ENCODE measurements around the gene SNX33. TPM values are rescaled to one million over a fixed set of nuclear protein-coding genes. Genes with fewer than 3 reads are reported as not detected.

SNX33 gene
- total and polyA plus RNA-seq, 2 of the 13 experiments (the other 11 are each of a cell fraction or from before 2014, with no cell fraction given) = 11.0 to 11.6 TPM

- TF ChIP-seq HMGXB4 (CRISPR knock-in tag; IDR thresholded peaks at IDR 0.05; ENCODE audit: borderline replicate concordance in 1 of 2, low read depth in 1 of 2) (no peak), RCOR2 (CRISPR knock-in tag; IDR thresholded peaks at IDR 0.05) (no peak), ZNF510 (CRISPR knock-in tag; IDR thresholded peaks at IDR 0.05; ENCODE audit: low read depth) (no peak), DPF2 (CRISPR knock-in tag; IDR thresholded peaks at IDR 0.05; ENCODE audit: borderline replicate concordance, low read depth) (no peak)
Observed at GRCh38 chr15:75672646-75673425, 25.1 kb downstream of the SNX33 start (continued).

GRCh38 chr15:75673426-75674235 is 25.9 kb downstream of the SNX33 start:
- CTCF ChIA-PET (ENCODE audit: low intra/inter-chr PET ratio, low total read pairs) = no interaction called here
- FAIRE-seq = no peak

More at GRCh38 chr15:75673426-75674235, 25.9 kb downstream of the SNX33 start:
- H3K36me3 ChIP-seq (replicated peaks in 1 of 2; ENCODE audit: control insufficient read depth in 1 of 2, insufficient read depth in 2 of 2, low read length in 2 of 2) = no peaks in the 10 kb centered on the region
- peaks cover 54% of the 10 kb centered on the region for H3K4me1 ChIP-seq (ENCODE audit: insufficient read depth, low read length)
- no peak overlapping the region for H3K27ac ChIP-seq (ENCODE audit: extremely low read length, insufficient read depth, low read length)
- no peaks in the 10 kb centered on the region for H4K20me1 ChIP-seq (ENCODE audit: insufficient read depth, low read length)
- ATAC-seq (peak; percentile 57), DNase-seq (ENCODE audit: low spot score) (no peak)
- peak overlapping the region; percentile 67 for H3K4me2 ChIP-seq (ENCODE audit: low read depth, low read length)
- intact Hi-C loops (cut with micrococcal nuclease; ENCODE audit: unreplicated experiment) = no loop called here
- BruUV-seq (replicated peaks) = no TSS peak
- H3K9ac ChIP-seq (ENCODE audit: insufficient read depth, low read depth, low read length) = no peak overlapping the region; the same call in 1 of the 2 replicates
- H2AFZ ChIP-seq (ENCODE audit: low read length) = no peak overlapping the region
- 36% methylated on average over 4 of the region's 10 CpGs for WGBS (ENCODE audit: low lambda C conversion rate)
- peak overlapping the region in 1 of 3 experiments; percentile 46; a peak in 1 of 6 replicates for H3K4me3 ChIP-seq (replicated peaks in 1 of 3; ENCODE audit: insufficient read depth in 1 of 3, low read depth in 2 of 3, low read length in 3 of 3)
- in situ Hi-C loops (cut with HindIII; ENCODE audit: extremely low pct_ligation_motif_present, low pct_unique_long_range_greater_than_20kb) = no loop called here
- H3K79me2 ChIP-seq (ENCODE audit: insufficient read depth, low read length) = no peaks in the 10 kb centered on the region
- H3K27me3 ChIP-seq (ENCODE audit: control insufficient read depth in 1 of 2, insufficient read depth in 2 of 2, low read length in 2 of 2) = peaks cover 2 to 36% of the 10 kb centered on the region in 2 experiments; a peak in 3 of 5 replicates
- POLR2A ChIA-PET = interaction anchor here (0.9 to 1.4 kb wide), 5 partner anchors 13 to 305 kb away, joined by 3 to 8 read pairs (median 5); partner anchors contain the start of genes IMP3, MAN2C1 and SNX33
- TF ChIP-seq CAMTA2 (CRISPR knock-in tag; IDR thresholded peaks at IDR 0.05; ENCODE audit: borderline replicate concordance) (no peak), LCORL (IDR thresholded peaks at IDR 0.05) (no peak), LCORL (CRISPR knock-in tag; IDR thresholded peaks at IDR 0.05) (peak; percentile 44; the same call in 1 of the 2 replicates), KDM5B (CRISPR knock-in tag; IDR thresholded peaks at IDR 0.05; ENCODE audit: borderline replicate concordance) (peak; percentile 27; the same call in 1 of the 2 replicates), ZNF451 (CRISPR knock-in tag; IDR thresholded peaks at IDR 0.05) (no peak), ZBTB34 (CRISPR knock-in tag; IDR thresholded peaks at IDR 0.05) (no peak)
- no peaks in the 10 kb centered on the region for H3K9me3 ChIP-seq (ENCODE audit: low read length)
